ENCODE measurements around the gene CDH4.

GRCh38 chr20:61975407-61976129 is 723.5 kb downstream of the CDH4 start:
- TF ChIP-seq EZH2 (IDR thresholded peaks at IDR 0.05; ENCODE audit: borderline replicate concordance, low read depth, low read length, severe bottlenecking) (no peak), CTCF (IDR thresholded peaks at IDR 0.05; ENCODE audit: extremely low read depth in 1 of 2, insufficient read depth in 1 of 2, low read depth in 1 of 2, low read length in 2 of 2) (no peak), GATA2 (IDR thresholded peaks at IDR 0.05; ENCODE audit: insufficient read depth, insufficient read length, low read depth, low read length) (no peak), POLR2A (IDR thresholded peaks at IDR 0.05; ENCODE audit: low read depth, low read length) (no peak), JUN (IDR thresholded peaks at IDR 0.05; ENCODE audit: borderline replicate concordance, insufficient read depth, insufficient read length, low read depth) (no peak), POLR2AphosphoS5 (IDR thresholded peaks at IDR 0.05; ENCODE audit: insufficient read depth, low read depth, low read length) (no peak)

All from endothelial cell of umbilical vein (primary cell).